WERI-Rb-1 (cell line): Measurements from ENCODE around the gene RAB22A.

ENCODE experiments used
- DNase-seq: peaks from one replicate; pipeline ENCODE4 v3.0.0-alpha.2; 2020
- H3K27ac ChIP-seq: fragments of 250-450 bp; sonication (Bioruptor Pico); 2 replicates; pipeline ENCODE4 v1.5.1; 2020; ENCODE audit warnings: mild to moderate bottlenecking, moderate library complexity
- H3K27me3 ChIP-seq: fragments of 250-450 bp; sonication (Bioruptor Pico); 2 replicates; pipeline ENCODE4 v1.5.1; 2021; ENCODE audit warnings: mild to moderate bottlenecking, low read depth, moderate library complexity; ENCODE audit not compliant: insufficient read depth, severe bottlenecking
- H3K36me3 ChIP-seq: fragments of 250-450 bp; sonication (Bioruptor Pico); 2 replicates; pipeline ENCODE4 v1.5.1; 2020; ENCODE audit warnings: mild to moderate bottlenecking, moderate library complexity
- H3K4me3 ChIP-seq: 2 replicates; pipeline ENCODE4 v1.5.1; 2011; ENCODE audit warnings: low read depth, mild to moderate bottlenecking, control low read depth, low read length
- H3K9me3 ChIP-seq: fragments of 250-450 bp; sonication (Bioruptor Pico); 2 replicates; pipeline ENCODE4 v1.5.1; 2021; ENCODE audit warnings: mild to moderate bottlenecking, moderate library complexity; ENCODE audit not compliant: severe bottlenecking
- CTCF ChIP-seq: IDR thresholded peaks from 2 replicates; pipeline ENCODE4 v1.5.1; 2011; ENCODE audit warnings: low read depth, mild to moderate bottlenecking, control low read depth, inconsistent platforms, low read length

RAB22A gene

GRCh38 chr20:58352468-58352867, 43.0 kb downstream of the RAB22A start:
- DNase-seq, result no peak
- Histone ChIP-seq H3K9me3 (no peaks in the 10 kb centered on the region), H3K4me3 (no peak overlapping the region), H3K27me3 (no peaks in the 10 kb centered on the region), H3K27ac (no peak overlapping the region), H3K36me3 (no peaks in the 10 kb centered on the region)
- TF ChIP-seq CTCF, result no peak

GRCh38 chr20:58359441-58359840, 49.9 kb downstream of the RAB22A start:
- H3K27ac ChIP-seq, result no peak overlapping the region
- no peak for DNase-seq
- peaks cover 8% of the 10 kb centered on the region; the same call in 1 of the 2 replicates for H3K36me3 ChIP-seq
- no peak for TF ChIP-seq CTCF
- H3K27me3 ChIP-seq, result no peaks in the 10 kb centered on the region
- H3K9me3 ChIP-seq, result no peaks in the 10 kb centered on the region
- H3K4me3 ChIP-seq, result no peak overlapping the region

- DNase-seq, result no peak
- Histone ChIP-seq H3K4me3 (no peak overlapping the region), H3K9me3 (no peaks in the 10 kb centered on the region), H3K36me3 (peaks cover 8% of the 10 kb centered on the region; the same call in 1 of the 2 replicates), H3K27ac (no peak overlapping the region), H3K27me3 (no peaks in the 10 kb centered on the region)
- TF ChIP-seq CTCF, result no peak
Measured at GRCh38 chr20:58360936-58361335, 51.4 kb downstream of the RAB22A start.

- no peak for DNase-seq
- Histone ChIP-seq H3K4me3 (no peak overlapping the region), H3K36me3 (peaks cover 8% of the 10 kb centered on the region; the same call in 1 of the 2 replicates), H3K27me3 (no peaks in the 10 kb centered on the region), H3K9me3 (no peaks in the 10 kb centered on the region), H3K27ac (no peak overlapping the region)
- TF ChIP-seq CTCF, result no peak
Measured at GRCh38 chr20:58361481-58362205, 52.1 kb downstream of the RAB22A start.

GRCh38 chr20:58362206-58362516, 52.6 kb downstream of the RAB22A start:
- Histone ChIP-seq H3K9me3 (no peaks in the 10 kb centered on the region), H3K4me3 (no peak overlapping the region), H3K27me3 (no peaks in the 10 kb centered on the region), H3K27ac (no peak overlapping the region), H3K36me3 (peaks cover 8% of the 10 kb centered on the region; the same call in 1 of the 2 replicates)
- DNase-seq, result no peak
- TF ChIP-seq CTCF, result no peak

GRCh38 chr20:58362970-58363369, 53.5 kb downstream of the RAB22A start:
- Histone ChIP-seq H3K9me3 (no peaks in the 10 kb centered on the region), H3K27me3 (no peaks in the 10 kb centered on the region), H3K27ac (no peak overlapping the region), H3K36me3 (peaks cover 8% of the 10 kb centered on the region; the same call in 1 of the 2 replicates), H3K4me3 (no peak overlapping the region)
- TF ChIP-seq CTCF, result no peak
- DNase-seq, result no peak
